ENCODE measurements around the gene PTPRN2. TPM values are rescaled to one million over a fixed set of nuclear protein-coding genes. Genes with fewer than 3 reads are reported as not detected.

Gene PTPRN2
- total and polyA plus RNA-seq, 2 of the 8 experiments (the other 6 are each of a cell fraction or from before 2014, with no cell fraction given), result 2.6 to 4.5 TPM

GRCh38 chr7:158458096-158458495, 129.5 kb downstream of the PTPRN2 start:
- Histone ChIP-seq H3K27ac (ENCODE audit: low read depth, low read length) (no peak overlapping the region), H2BK15ac (ENCODE audit: low read length) (no peak overlapping the region), H3K4me3 (ENCODE audit: extremely low read depth in 1 of 4, insufficient read depth in 2 of 4, low read depth in 3 of 4, low read length in 4 of 4) (no peak overlapping the region), H2BK20ac (ENCODE audit: low read length) (no peak overlapping the region), H3K23me2 (ENCODE audit: low read depth, low read length) (peaks cover 1% of the 10 kb centered on the region; the same call in 1 of the 2 replicates), H4K20me1 (replicated peaks in 1 of 2; ENCODE audit: control insufficient read depth in 1 of 2, insufficient read depth in 2 of 2, low read length in 2 of 2) (peaks cover 0 to under 1% of the 10 kb centered on the region in 2 experiments), H3K9me3 (ENCODE audit: insufficient read depth in 2 of 2, low read depth in 1 of 2, low read length in 1 of 2) (peaks cover 0 to 10% of the 10 kb centered on the region in 2 experiments; a peak in 1 of 4 replicates), H3K79me1 (ENCODE audit: low read depth, low read length) (no peaks in the 10 kb centered on the region), H4K91ac (replicated peaks; ENCODE audit: insufficient read length, low read length) (no peak overlapping the region), H4K8ac (ENCODE audit: extremely low read depth, insufficient read depth, low read length) (no peak overlapping the region), H3K4me2 (ENCODE audit: insufficient read depth in 1 of 2, low read depth in 2 of 2, low read length in 2 of 2) (no peak overlapping the region), H2AFZ (ENCODE audit: low read length) (no peak overlapping the region), H3K56ac (replicated peaks; ENCODE audit: insufficient read length, low read depth, low read length) (no peak overlapping the region), H4K5ac (ENCODE audit: insufficient read length, low read depth, low read length) (no peak overlapping the region), H3K9ac (replicated peaks in 1 of 4; ENCODE audit: extremely low read depth in 1 of 4, low read depth in 3 of 4, low read length in 3 of 4) (no peak overlapping the region), H2BK120ac (replicated peaks; ENCODE audit: low read depth, low read length) (no peak overlapping the region), H3K4ac (replicated peaks; ENCODE audit: insufficient read length, low read depth, low read length) (no peak overlapping the region), H3K4me1 (replicated peaks in 1 of 4; ENCODE audit: control insufficient read depth in 3 of 4, insufficient read depth in 4 of 4, low read length in 3 of 4) (no peaks in the 10 kb centered on the region; a peak in 1 of 7 replicates), H2BK5ac (ENCODE audit: low read depth, low read length) (no peak overlapping the region), H2AK5ac (ENCODE audit: low read depth, low read length) (no peak overlapping the region), H3K18ac (ENCODE audit: extremely low read depth, low read length) (no peak overlapping the region), H3K27me3 (replicated peaks in 1 of 4; ENCODE audit: control insufficient read depth in 3 of 4, extremely low read depth in 1 of 4, insufficient read depth in 3 of 4, low read length in 3 of 4) (no peaks in the 10 kb centered on the region; a peak in 1 of 7 replicates), H3K36me3 (ENCODE audit: control insufficient read depth in 2 of 4, insufficient read depth in 4 of 4, low read length in 3 of 4) (no peaks in the 10 kb centered on the region), H3K79me2 (ENCODE audit: control insufficient read depth in 1 of 2, insufficient read depth in 2 of 2, low read length in 2 of 2) (no peaks in the 10 kb centered on the region), H2BK12ac (ENCODE audit: low read depth, low read length) (no peak overlapping the region), H3K23ac (ENCODE audit: insufficient read length) (no peak overlapping the region), H3K14ac (ENCODE audit: insufficient read length) (no peak overlapping the region)
- CTCF ChIA-PET (ENCODE audit: partially characterized antibody), result no interaction called here
- 89% methylated on average over 13 of the region's 13 CpGs; no CpG with 5 or more reads in 1 of the 2 experiments for WGBS, 2 experiments (ENCODE audit: extremely low coverage in 1 of 2, insufficient coverage in 1 of 2, insufficient read length in 1 of 2, insufficient replicate concordance in 2 of 2, low coverage in 1 of 2, low lambda C conversion rate in 2 of 2, missing lambda C conversion rate in 1 of 2)
- POLR2A ChIA-PET (ENCODE audit: partially characterized antibody), result no interaction called here
- no peak for FAIRE-seq
- no peak for TF ChIP-seq SP1 (IDR thresholded peaks at IDR 0.05; ENCODE audit: low read depth, low read length)
- TF ChIP-seq POU5F1 (IDR thresholded peaks at IDR 0.05; ENCODE audit: low read depth, low read length), result no peak
- no peak for TF ChIP-seq JUND (IDR thresholded peaks at IDR 0.05; ENCODE audit: low read length)
- TF ChIP-seq POLR2A (IDR thresholded peaks at IDR 0.05; ENCODE audit: control extremely low read depth in 1 of 2, low read depth in 2 of 2, low read length in 2 of 2), result no peak
- TF ChIP-seq ZNF274 (IDR thresholded peaks at IDR 0.05; ENCODE audit: borderline replicate concordance, extremely low read depth, low read length), result no peak
- TF ChIP-seq NRF1 (IDR thresholded peaks at IDR 0.05; ENCODE audit: low read depth, low read length), result no peak
- DNase-seq (ENCODE audit: low read depth in 1 of 2, low spot score in 2 of 2), result no peak

All from H1 (cell line).